ENCODE data around the gene GPATCH2.

GRCh38 chr1:217534566-217534965 lies 96.3 kb downstream of the GPATCH2 start:
- no peak for TF ChIP-seq POLR2A (IDR thresholded peaks at IDR 0.05; ENCODE audit: extremely low read depth, insufficient read length)
- no peak for TF ChIP-seq MYC (IDR thresholded peaks at IDR 0.05; ENCODE audit: low read depth, low read length)
- no peak for TF ChIP-seq CTCF (IDR thresholded peaks at IDR 0.05; ENCODE audit: low read depth, low read length)

All from NB4 (cell line).